PC-3 (cell line): ENCODE measurements around the gene CCL14. TPM values are rescaled to one million over a fixed set of nuclear protein-coding genes. Genes with fewer than 3 reads are reported as not detected.

Experiments
- ATAC-seq: fragments of 200-7000 bp; cut with Tn5 transposase; 2 replicates; pipeline ENCODE4 v1.9.1; 2020; ENCODE audit warnings: mild to moderate bottlenecking, moderate library complexity
- BruUV-seq: library from RNA; stranded (reverse); fragments of 400-500 nt; replicated peaks from 2 replicates; lab custom pipeline; 2021; lab: Mats Ljungman, UMichigan
- CTCF ChIA-PET: fragments of 300-600 bp; sonication (Branson Sonifier 250); formaldehyde crosslinking; loops from one replicate; lab custom pipeline; 2022; ENCODE audit warnings: antibody characterized with exemption; lab: Charles Lee
- POLR2A ChIA-PET: fragments of 300-600 bp; sonication (Branson Sonifier 250); formaldehyde crosslinking; loops from one replicate; lab custom pipeline; 2022; ENCODE audit warnings: antibody characterized with exemption; ENCODE audit not compliant: unreplicated experiment; lab: Charles Lee
- DNase-seq: peaks from one replicate; pipeline ENCODE4 v3.0.0-alpha.2; 2015
- H2AFZ ChIP-seq: fragments of 300-600 bp; sonication (generic); 2 replicates; pipeline ENCODE4 v1.6.0; 2016; ENCODE audit warnings: antibody characterized with exemption, low read length
- H3F3A ChIP-seq: fragments of 300-600 bp; sonication (generic); one replicate; pipeline ENCODE4 v1.6.0; 2017; ENCODE audit warnings: antibody characterized with exemption, low read length, control low read depth, mild to moderate bottlenecking; ENCODE audit not compliant: unreplicated experiment
- H3K27ac ChIP-seq: fragments of 300-600 bp; sonication (generic); 2 replicates; pipeline ENCODE4 v1.5.1; 2016; ENCODE audit warnings: mild to moderate bottlenecking, low read length
- H3K27me3 ChIP-seq: fragments of 300-600 bp; sonication (generic); 2 replicates; pipeline ENCODE4 v1.6.1; 2016; ENCODE audit warnings: low read length, mixed read lengths
- H3K36me3 ChIP-seq: fragments of 300-600 bp; sonication (generic); 2 replicates; pipeline ENCODE4 v1.6.1; 2016; ENCODE audit warnings: low read depth, mixed run types, low read length, mixed read lengths
- H3K4me1 ChIP-seq: fragments of 300-600 bp; sonication (generic); 2 replicates; pipeline ENCODE4 v1.5.1; 2016; ENCODE audit warnings: low read length; ENCODE audit not compliant: insufficient read depth
- H3K4me2 ChIP-seq: fragments of 300-600 bp; sonication (generic); 2 replicates; pipeline ENCODE4 v1.6.0; 2016; ENCODE audit warnings: low read length
- H3K4me3 ChIP-seq: fragments of 300-600 bp; sonication (generic); 2 replicates; pipeline ENCODE4 v1.5.1; 2016; ENCODE audit warnings: mild to moderate bottlenecking, low read length, mixed read lengths
- H3K79me2 ChIP-seq: fragments of 300-600 bp; sonication (generic); 2 replicates; pipeline ENCODE4 v1.6.1; 2017; ENCODE audit warnings: low read length, mixed read lengths
- H3K9ac ChIP-seq: fragments of 300-600 bp; sonication (generic); 2 replicates; pipeline ENCODE4 v1.6.0; 2016; ENCODE audit warnings: mild to moderate bottlenecking, low read length
- H3K9me2 ChIP-seq: fragments of 300-600 bp; sonication (generic); replicated peaks from 2 replicates; pipeline ENCODE4 v1.6.1; 2016; ENCODE audit warnings: mixed run types, low read length, mixed read lengths
- H3K9me3 ChIP-seq: fragments of 300-600 bp; sonication (generic); 2 replicates; pipeline ENCODE4 v1.6.1; 2016; ENCODE audit warnings: low read length, mixed read lengths
- H4K20me1 ChIP-seq: fragments of 300-600 bp; sonication (generic); 2 replicates; pipeline ENCODE4 v1.6.1; 2016; ENCODE audit warnings: low read length, mixed read lengths
- EZH2 ChIP-seq: fragments of 300-600 bp; sonication (generic); IDR thresholded peaks from one replicate; pipeline ENCODE4 v1.6.1; 2017; ENCODE audit warnings: antibody characterized with exemption, mild to moderate bottlenecking, low read length; ENCODE audit not compliant: unreplicated experiment
- EZH2phosphoT487 ChIP-seq: fragments of 300-600 bp; sonication (generic); IDR thresholded peaks from 2 replicates; pipeline ENCODE4 v1.6.1; 2018; ENCODE audit warnings: mild to moderate bottlenecking, antibody characterized with exemption, low read length, borderline replicate concordance
- intact Hi-C: fragments of 100-400 bp; cut with micrococcal nuclease; formaldehyde crosslinking; loops from 2 replicates; pipeline ENCODE4 v1.9.0; 2023
- total RNA-seq: library from RNA; depleted of rRNA; stranded (reverse); fragments of >200 nt; gene quantifications from 2 replicates; pipeline ENCODE4 v1.2.3, GENCODE V29; 2014
- TF ChIP-seq, protein P1 (sequence below): fragments of 300-600 bp; sonication (generic); conservative IDR thresholded peaks from 2 replicates; pipeline ENCODE4 v1.5.1; 2017; ENCODE audit warnings: antibody characterized with exemption, low read depth, mild to moderate bottlenecking, low read length

The CCL14 gene
- total RNA-seq, 1 experiment from 2014 or later = not detected

DNA sequence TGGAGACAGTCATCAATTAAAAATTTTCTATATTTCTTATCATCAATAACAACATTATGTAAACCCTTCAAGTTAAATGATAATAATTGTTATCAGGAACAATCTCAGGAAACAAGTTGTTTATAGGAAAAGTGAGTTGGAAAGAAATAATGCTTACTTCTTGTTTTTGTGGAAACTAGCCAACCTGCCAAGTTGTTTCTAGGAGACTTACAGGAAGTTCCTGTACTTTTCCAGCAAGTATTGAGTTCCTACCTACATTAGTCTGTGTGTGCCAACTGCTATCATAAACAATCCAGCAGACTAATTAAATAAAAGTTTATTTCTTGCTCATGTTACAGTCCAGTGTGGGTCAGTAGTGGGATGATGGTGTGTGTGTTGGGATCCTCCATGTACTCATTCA is 1.6 kb upstream of the CCL14 start:
- H4K20me1 ChIP-seq = no peaks in the 10 kb centered on the region
- POLR2A ChIA-PET = no interaction called here
- no peak overlapping the region for H2AFZ ChIP-seq
- DNase-seq (no peak), ATAC-seq (no peak)
- TF ChIP-seq, protein P1, sequence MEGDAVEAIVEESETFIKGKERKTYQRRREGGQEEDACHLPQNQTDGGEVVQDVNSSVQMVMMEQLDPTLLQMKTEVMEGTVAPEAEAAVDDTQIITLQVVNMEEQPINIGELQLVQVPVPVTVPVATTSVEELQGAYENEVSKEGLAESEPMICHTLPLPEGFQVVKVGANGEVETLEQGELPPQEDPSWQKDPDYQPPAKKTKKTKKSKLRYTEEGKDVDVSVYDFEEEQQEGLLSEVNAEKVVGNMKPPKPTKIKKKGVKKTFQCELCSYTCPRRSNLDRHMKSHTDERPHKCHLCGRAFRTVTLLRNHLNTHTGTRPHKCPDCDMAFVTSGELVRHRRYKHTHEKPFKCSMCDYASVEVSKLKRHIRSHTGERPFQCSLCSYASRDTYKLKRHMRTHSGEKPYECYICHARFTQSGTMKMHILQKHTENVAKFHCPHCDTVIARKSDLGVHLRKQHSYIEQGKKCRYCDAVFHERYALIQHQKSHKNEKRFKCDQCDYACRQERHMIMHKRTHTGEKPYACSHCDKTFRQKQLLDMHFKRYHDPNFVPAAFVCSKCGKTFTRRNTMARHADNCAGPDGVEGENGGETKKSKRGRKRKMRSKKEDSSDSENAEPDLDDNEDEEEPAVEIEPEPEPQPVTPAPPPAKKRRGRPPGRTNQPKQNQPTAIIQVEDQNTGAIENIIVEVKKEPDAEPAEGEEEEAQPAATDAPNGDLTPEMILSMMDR = no peak
- TF ChIP-seq EZH2phosphoT487 (no peak), EZH2 (no peak)
- no TSS peak for BruUV-seq
- H3F3A ChIP-seq = no peaks in the 10 kb centered on the region
- CTCF ChIA-PET = no interaction called here
- no peaks in the 10 kb centered on the region for H3K4me1 ChIP-seq
- H3K9ac ChIP-seq = no peak overlapping the region
- no peaks in the 10 kb centered on the region for H3K79me2 ChIP-seq
- no peaks in the 10 kb centered on the region for H3K9me2 ChIP-seq
- intact Hi-C loops = no loop called here
- no peaks in the 10 kb centered on the region for H3K9me3 ChIP-seq
- no peak overlapping the region for H3K4me2 ChIP-seq
- H3K4me3 ChIP-seq = no peak overlapping the region
- H3K27me3 ChIP-seq = no peaks in the 10 kb centered on the region
- no peak overlapping the region for H3K27ac ChIP-seq
- H3K36me3 ChIP-seq = no peaks in the 10 kb centered on the region

- H3K4me3 ChIP-seq = no peak overlapping the region
- no peaks in the 10 kb centered on the region for H3K4me1 ChIP-seq
- ATAC-seq (no peak), DNase-seq (no peak)
- no peaks in the 10 kb centered on the region for H4K20me1 ChIP-seq
- H3K9me3 ChIP-seq = no peaks in the 10 kb centered on the region
- no peak overlapping the region for H3K9ac ChIP-seq
- H3K27ac ChIP-seq = no peak overlapping the region
- ChIA-PET CTCF (no interaction called here), POLR2A (no interaction called here)
- H3K36me3 ChIP-seq = no peaks in the 10 kb centered on the region
- no peaks in the 10 kb centered on the region for H3F3A ChIP-seq
- H3K27me3 ChIP-seq = no peaks in the 10 kb centered on the region; the same call in none of the 2 replicates
- no peaks in the 10 kb centered on the region for H3K79me2 ChIP-seq
- TF ChIP-seq EZH2 = no peak
- TF ChIP-seq EZH2phosphoT487 = no peak
- TF ChIP-seq, protein P1 = no peak
- H3K9me2 ChIP-seq = no peaks in the 10 kb centered on the region
- BruUV-seq = no TSS peak
- H3K4me2 ChIP-seq = no peak overlapping the region
- H2AFZ ChIP-seq = no peak overlapping the region
- intact Hi-C loops = no loop called here
Observed at GRCh38 chr17:35984140-35984539, 2.4 kb downstream of the CCL14 start.

GRCh38 chr17:35982409-35983191 is 3.9 kb downstream of the CCL14 start:
- Histone ChIP-seq H3K27ac (no peak overlapping the region), H3K4me2 (no peak overlapping the region), H3K36me3 (no peaks in the 10 kb centered on the region), H3K9ac (no peak overlapping the region), H3K4me1 (no peaks in the 10 kb centered on the region), H4K20me1 (no peaks in the 10 kb centered on the region), H3K9me2 (no peaks in the 10 kb centered on the region), H3F3A (no peaks in the 10 kb centered on the region), H3K27me3 (no peaks in the 10 kb centered on the region; the same call in none of the 2 replicates), H2AFZ (no peak overlapping the region), H3K4me3 (no peak overlapping the region), H3K9me3 (no peaks in the 10 kb centered on the region), H3K79me2 (no peaks in the 10 kb centered on the region)
- DNase-seq (no peak), ATAC-seq (no peak)
- TF ChIP-seq, protein P1 = no peak
- TF ChIP-seq EZH2 (no peak), EZH2phosphoT487 (no peak)
- POLR2A ChIA-PET = no interaction called here
- BruUV-seq = no TSS peak
- intact Hi-C loops = no loop called here
- CTCF ChIA-PET = interaction anchor here (0.6 kb wide), 1 partner anchor 12 kb away, joined by 7 read pairs; no protein-coding TSS in a partner anchor
